HEK293T (cell line): ENCODE data around the gene CADM1.

Source experiments
- ARNT ChIP-seq: fragments of 450-650 bp; IDR thresholded peaks from 2 replicates; pipeline ENCODE4 v1.6.1; 2017; ENCODE audit warnings: mild to moderate bottlenecking
- BHLHE40 ChIP-seq: fragments of 450-650 bp; IDR thresholded peaks from 2 replicates; pipeline ENCODE4 v1.6.1; 2016; ENCODE audit warnings: mild to moderate bottlenecking, moderate library complexity, borderline replicate concordance
- ELF4 ChIP-seq: fragments of 450-650 bp; IDR thresholded peaks from 2 replicates; pipeline ENCODE4 v1.6.1; 2017; ENCODE audit warnings: antibody characterized with exemption
- FOXM1 ChIP-seq: fragments of 450-650 bp; IDR thresholded peaks from 2 replicates; pipeline ENCODE4 v1.6.1; 2017; ENCODE audit warnings: mild to moderate bottlenecking, borderline replicate concordance
- HDGF ChIP-seq: fragments of 450-650 bp; IDR thresholded peaks from 2 replicates; pipeline ENCODE4 v1.6.1; 2017; ENCODE audit warnings: antibody characterized with exemption, borderline replicate concordance
- SUZ12 ChIP-seq: fragments of 450-650 bp; IDR thresholded peaks from 2 replicates; pipeline ENCODE4 v1.6.1; 2016; ENCODE audit warnings: mild to moderate bottlenecking
- ZNF384 ChIP-seq: fragments of 450-650 bp; IDR thresholded peaks from 2 replicates; pipeline ENCODE4 v1.6.1; 2016

DNA sequence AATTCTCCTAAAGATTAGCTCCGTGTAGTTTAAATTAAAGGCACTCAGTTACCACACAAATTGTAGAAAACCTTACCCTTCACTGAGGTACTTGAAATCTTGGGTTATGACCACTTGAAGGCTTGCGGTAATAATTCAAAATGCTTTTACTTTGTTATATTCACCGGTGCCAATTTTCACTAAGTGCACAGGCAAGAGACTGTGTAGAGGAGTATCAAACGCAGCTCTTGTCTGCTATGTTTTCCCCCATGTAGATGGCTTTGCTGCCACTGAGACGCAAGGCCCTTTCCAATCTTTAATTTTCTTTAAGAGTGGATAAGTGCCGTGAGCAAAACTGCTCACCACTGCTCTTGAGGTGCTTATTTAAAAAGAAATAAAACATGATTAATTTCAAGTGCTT is 155.8 kb downstream of the CADM1 start:
- TF ChIP-seq FOXM1 (no peak), HDGF (no peak), ARNT (no peak), SUZ12 (no peak), ZNF384 (no peak), ELF4 (no peak), BHLHE40 (no peak)
